HepG2 (cell line): ENCODE results near the gene SEH1L. TPM values are rescaled to one million over a fixed set of nuclear protein-coding genes. Genes with fewer than 3 reads are reported as not detected.
"Not testable (repeated sequence)": the region's sequence is repeated elsewhere in the genome, so short reads cannot be mapped to it uniquely, and the experiment has no call there.

Experiments
- ATAC-seq: fragments of 200-7000 bp; cut with Tn5 transposase; 3 replicates; pipeline ENCODE4 v1.9.1; 2020; ENCODE audit warnings: mild to moderate bottlenecking, moderate library complexity
- BruUV-seq: library from RNA; stranded (reverse); fragments of 400-500 nt; replicated peaks from 2 replicates; lab custom pipeline; 2021; lab: Mats Ljungman, UMichigan
- CTCF ChIA-PET: fragments of 300-600 bp; formaldehyde crosslinking; extraction: SDS; loops from one replicate; lab custom pipeline; 2021; ENCODE audit warnings: low total read pairs, inconsistent platforms, low intra/inter-chr PET ratio; lab: Yijun Ruan, JAX
- POLR2A ChIA-PET: fragments of 350-600 bp; sonication (Branson Sonifier 250); formaldehyde crosslinking; loops from one replicate; lab custom pipeline; 2020; ENCODE audit warnings: antibody characterized with exemption, inconsistent platforms; lab: Yijun Ruan, JAX
- DNase-seq: peaks from one replicate; pipeline ENCODE4 v3.0.0-alpha.2; 2015; ENCODE audit warnings: low spot score
- FAIRE-seq: peaks from 3 replicates; lab custom pipeline; 2011; peaks lifted over from hg19 to GRCh38; lab: Jason Lieb, UNC
- H2AFZ ChIP-seq: one replicate; pipeline ENCODE4 v1.6.1; 2011; ENCODE audit warnings: low read length, inconsistent platforms
- H3K27ac ChIP-seq: fragments of 300-600 bp; 3 replicates; pipeline ENCODE4 v1.8.0; 2011; ENCODE audit warnings: mixed run types, mild to moderate bottlenecking, mixed read lengths, low read length, inconsistent platforms; ENCODE audit not compliant: insufficient read depth; ENCODE audit errors: extremely low read length
- H3K27me3 ChIP-seq, 2 experiments: fragments of 200-600 bp in 1 of 2; 2 replicates in 1 of 2; 3 replicates in 1 of 2; pipeline versions ENCODE4 v1.6.0 to v1.8.0; 2011; ENCODE audit warnings: low read length in 2 of 2, mild to moderate bottlenecking in 2 of 2, moderate library complexity in 2 of 2, inconsistent platforms in 1 of 2; ENCODE audit not compliant: insufficient read depth in 2 of 2, control insufficient read depth in 1 of 2
- H3K36me3 ChIP-seq, 2 experiments: fragments of 200-600 bp in 1 of 2; replicated peaks in 1 of 2; 2 replicates in 1 of 2; 3 replicates in 1 of 2; pipeline versions ENCODE4 v1.5.1 to v1.8.0; 2011; ENCODE audit warnings: low read length in 2 of 2, inconsistent platforms in 1 of 2; ENCODE audit not compliant: insufficient read depth in 2 of 2, control insufficient read depth in 1 of 2
- H3K4me1 ChIP-seq: 2 replicates; pipeline ENCODE4 v1.5.1; 2012; ENCODE audit warnings: low read length, inconsistent platforms; ENCODE audit not compliant: insufficient read depth
- H3K4me2 ChIP-seq: 2 replicates; pipeline ENCODE4 v1.6.0; 2011; ENCODE audit warnings: low read depth, low read length, inconsistent platforms
- H3K4me3 ChIP-seq, 3 experiments: fragments of 200-600 bp in 1 of 3; sonication (generic), shearing (Covaris generic) in 1 of 3; replicated peaks in 1 of 3; 2 replicates each; pipeline ENCODE4 v1.5.1; 2011 to 2016; ENCODE audit warnings: low read length in 3 of 3, inconsistent platforms in 2 of 3, low read depth in 2 of 3, mild to moderate bottlenecking in 2 of 3, control low read depth in 1 of 3, mixed read lengths in 1 of 3; ENCODE audit not compliant: insufficient read depth in 1 of 3
- H3K79me2 ChIP-seq: one replicate; pipeline ENCODE4 v1.6.1; 2011; ENCODE audit warnings: low read length, inconsistent platforms; ENCODE audit not compliant: insufficient read depth
- H3K9ac ChIP-seq: 2 replicates; pipeline ENCODE4 v1.6.0; 2011; ENCODE audit warnings: mild to moderate bottlenecking, low read depth, low read length, inconsistent platforms; ENCODE audit not compliant: insufficient read depth
- H3K9me3 ChIP-seq: 2 replicates; pipeline ENCODE4 v1.5.1; 2012; ENCODE audit warnings: mild to moderate bottlenecking, low read length
- H4K20me1 ChIP-seq: 2 replicates; pipeline ENCODE4 v1.6.0; 2011; ENCODE audit warnings: inconsistent platforms, mild to moderate bottlenecking, low read length, moderate library complexity; ENCODE audit not compliant: insufficient read depth
- EZH2 ChIP-seq: conservative IDR thresholded peaks from 2 replicates; pipeline ENCODE4 v1.6.1; 2012; ENCODE audit warnings: mild to moderate bottlenecking, low read depth, low read length, moderate library complexity
- NCOR1 ChIP-seq: fragments of 200-600 bp; sonication (generic); IDR thresholded peaks from 2 replicates; pipeline ENCODE4 v1.7.0; 2017; ENCODE audit warnings: antibody characterized with exemption, low read length, borderline replicate concordance
- ZNF263 ChIP-seq: sonication (generic); formaldehyde crosslinking; IDR thresholded peaks from 2 replicates; pipeline ENCODE4 v1.4.0; 2020; ENCODE audit warnings: missing genetic modification reagents
- WGBS: methylation state at CpG from one replicate; pipeline ENCODE4 v1.1.6; 2017; ENCODE audit warnings: low lambda C conversion rate; 5-methylcytosine and 5-hydroxymethylcytosine counted together
- in situ Hi-C: cut with HindIII; loops from 2 replicates; pipeline ENCODE4 v1.10.0; 2017; ENCODE audit warnings: low pct_unique_long_range_greater_than_20kb; ENCODE audit not compliant: extremely low pct_ligation_motif_present
- intact Hi-C: fragments of 100-400 bp; cut with micrococcal nuclease; formaldehyde crosslinking; loops from one replicate; pipeline ENCODE4 v1.10.0; 2022; ENCODE audit not compliant: unreplicated experiment
- polyA plus RNA-seq, 8 experiments: library from polyadenylated mRNA; depleted of rRNA in 3 of 8; stranded (reverse) in 7 of 8; unstranded in 1 of 8; fragments of >200 nt; fragmentation: Illumina TruSeq in 4 of 8; extraction: Trizol in 4 of 8; gene quantifications; 2 replicates each; pipeline versions ENCODE4 v1.2.1 to v1.2.3, GENCODE V29; 2011 to 2016; ENCODE audit warnings: low read depth in 4 of 8, missing spikeins in 1 of 8, mixed read lengths in 1 of 8; ENCODE audit not compliant: insufficient read depth in 1 of 8
- total RNA-seq, 5 experiments: library from RNA; depleted of rRNA; stranded (reverse); fragments of >200 nt; fragmentation: Illumina TruSeq; extraction: Trizol; gene quantifications; 2 replicates each; pipeline ENCODE4 v1.2.3, GENCODE V29; 2016; ENCODE audit warnings: low read depth in 1 of 5
- TF ChIP-seq, protein P1 (sequence below): sonication (generic); formaldehyde crosslinking; IDR thresholded peaks from 2 replicates; pipeline ENCODE4 v1.4.0; 2020; ENCODE audit warnings: missing genetic modification reagents, borderline replicate concordance
- TF ChIP-seq, protein P2 (sequence below): sonication (generic); formaldehyde crosslinking; IDR thresholded peaks from 2 replicates; pipeline ENCODE4 v1.5.0; 2020; ENCODE audit warnings: missing genetic modification reagents
- TF ChIP-seq, protein P3 (sequence below): sonication (generic); formaldehyde crosslinking; conservative IDR thresholded peaks from 2 replicates; pipeline ENCODE4 v1.8.1; 2023; ENCODE audit warnings: missing genetic modification reagents

Gene SEH1L
- total and polyA plus RNA-seq, 2 of the 13 experiments (the other 11 are each of a cell fraction or from before 2014, with no cell fraction given), result 59.6 to 63.5 TPM

DNA sequence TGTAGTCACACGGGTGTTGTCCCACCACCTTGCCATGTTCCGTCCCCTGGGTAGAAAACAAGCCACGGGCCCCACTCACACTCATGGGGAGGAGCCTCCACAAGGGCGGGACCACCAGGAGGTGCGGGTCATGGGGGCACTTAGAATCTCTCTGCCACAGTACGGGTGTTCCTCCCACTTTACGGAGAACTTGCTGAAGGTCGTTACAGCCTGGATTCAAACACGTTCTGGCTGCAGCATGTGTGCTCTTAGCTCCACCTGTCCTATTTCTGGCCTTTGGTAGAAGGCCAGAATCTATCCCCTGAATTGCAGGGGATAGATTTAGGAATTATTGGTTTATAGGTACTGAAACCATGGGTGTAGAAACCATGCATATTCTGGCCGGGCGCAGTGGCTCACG is 28.5 kb downstream of the SEH1L start:
- H3K4me2 ChIP-seq, result no peak overlapping the region
- peaks cover 6% of the 10 kb centered on the region for H3K79me2 ChIP-seq
- peaks cover 16 to 51% of the 10 kb centered on the region in 2 experiments for H3K36me3 ChIP-seq
- no peak overlapping the region for H3K9ac ChIP-seq
- no peak for DNase-seq
- peaks cover 51% of the 10 kb centered on the region for H3K4me1 ChIP-seq
- BruUV-seq, result no TSS peak
- intact Hi-C loops, result no loop called here
- no peak for FAIRE-seq
- WGBS, result over 99% methylated on average over 6 of the region's 12 CpGs
- H3K9me3 ChIP-seq, result no peaks in the 10 kb centered on the region
- no peaks in the 10 kb centered on the region for H4K20me1 ChIP-seq
- ATAC-seq, result no peak; the same call in 1 of the 3 replicates
- no peaks in the 10 kb centered on the region for H3K27me3 ChIP-seq
- no peak overlapping the region for H3K4me3 ChIP-seq
- POLR2A ChIA-PET, result no interaction called here
- CTCF ChIA-PET, result no interaction called here
- H3K27ac ChIP-seq, result no peak overlapping the region
- no peak for TF ChIP-seq ZNF263 (CRISPR knock-in tag)
- TF ChIP-seq, protein P1, sequence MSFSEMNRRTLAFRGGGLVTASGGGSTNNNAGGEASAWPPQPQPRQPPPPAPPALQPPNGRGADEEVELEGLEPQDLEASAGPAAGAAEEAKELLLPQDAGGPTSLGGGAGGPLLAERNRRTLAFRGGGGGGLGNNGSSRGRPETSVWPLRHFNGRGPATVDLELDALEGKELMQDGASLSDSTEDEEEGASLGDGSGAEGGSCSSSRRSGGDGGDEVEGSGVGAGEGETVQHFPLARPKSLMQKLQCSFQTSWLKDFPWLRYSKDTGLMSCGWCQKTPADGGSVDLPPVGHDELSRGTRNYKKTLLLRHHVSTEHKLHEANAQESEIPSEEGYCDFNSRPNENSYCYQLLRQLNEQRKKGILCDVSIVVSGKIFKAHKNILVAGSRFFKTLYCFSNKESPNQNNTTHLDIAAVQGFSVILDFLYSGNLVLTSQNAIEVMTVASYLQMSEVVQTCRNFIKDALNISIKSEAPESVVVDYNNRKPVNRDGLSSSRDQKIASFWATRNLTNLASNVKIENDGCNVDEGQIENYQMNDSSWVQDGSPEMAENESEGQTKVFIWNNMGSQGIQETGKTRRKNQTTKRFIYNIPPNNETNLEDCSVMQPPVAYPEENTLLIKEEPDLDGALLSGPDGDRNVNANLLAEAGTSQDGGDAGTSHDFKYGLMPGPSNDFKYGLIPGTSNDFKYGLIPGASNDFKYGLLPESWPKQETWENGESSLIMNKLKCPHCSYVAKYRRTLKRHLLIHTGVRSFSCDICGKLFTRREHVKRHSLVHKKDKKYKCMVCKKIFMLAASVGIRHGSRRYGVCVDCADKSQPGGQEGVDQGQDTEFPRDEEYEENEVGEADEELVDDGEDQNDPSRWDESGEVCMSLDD (CRISPR knock-in tag), result no peak
- no peak for TF ChIP-seq NCOR1
- TF ChIP-seq, protein P2, sequence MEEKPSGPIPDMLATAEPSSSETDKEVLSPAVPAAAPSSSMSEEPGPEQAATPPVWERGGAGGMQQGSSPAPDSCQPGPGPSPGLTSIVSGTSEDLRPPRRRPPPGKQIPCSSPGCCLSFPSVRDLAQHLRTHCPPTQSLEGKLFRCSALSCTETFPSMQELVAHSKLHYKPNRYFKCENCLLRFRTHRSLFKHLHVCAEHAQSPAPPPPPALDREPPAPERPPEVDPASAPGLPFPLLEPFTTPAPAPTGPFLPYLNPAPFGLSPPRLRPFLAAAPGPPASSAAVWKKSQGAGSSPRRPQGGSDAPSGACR, result no peak
- TF ChIP-seq, protein P3, sequence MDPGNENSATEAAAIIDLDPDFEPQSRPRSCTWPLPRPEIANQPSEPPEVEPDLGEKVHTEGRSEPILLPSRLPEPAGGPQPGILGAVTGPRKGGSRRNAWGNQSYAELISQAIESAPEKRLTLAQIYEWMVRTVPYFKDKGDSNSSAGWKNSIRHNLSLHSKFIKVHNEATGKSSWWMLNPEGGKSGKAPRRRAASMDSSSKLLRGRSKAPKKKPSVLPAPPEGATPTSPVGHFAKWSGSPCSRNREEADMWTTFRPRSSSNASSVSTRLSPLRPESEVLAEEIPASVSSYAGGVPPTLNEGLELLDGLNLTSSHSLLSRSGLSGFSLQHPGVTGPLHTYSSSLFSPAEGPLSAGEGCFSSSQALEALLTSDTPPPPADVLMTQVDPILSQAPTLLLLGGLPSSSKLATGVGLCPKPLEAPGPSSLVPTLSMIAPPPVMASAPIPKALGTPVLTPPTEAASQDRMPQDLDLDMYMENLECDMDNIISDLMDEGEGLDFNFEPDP (CRISPR knock-in tag), result no peak
- TF ChIP-seq EZH2, result no peak
- in situ Hi-C loops, result no loop called here
- H2AFZ ChIP-seq, result no peak overlapping the region

DNA sequence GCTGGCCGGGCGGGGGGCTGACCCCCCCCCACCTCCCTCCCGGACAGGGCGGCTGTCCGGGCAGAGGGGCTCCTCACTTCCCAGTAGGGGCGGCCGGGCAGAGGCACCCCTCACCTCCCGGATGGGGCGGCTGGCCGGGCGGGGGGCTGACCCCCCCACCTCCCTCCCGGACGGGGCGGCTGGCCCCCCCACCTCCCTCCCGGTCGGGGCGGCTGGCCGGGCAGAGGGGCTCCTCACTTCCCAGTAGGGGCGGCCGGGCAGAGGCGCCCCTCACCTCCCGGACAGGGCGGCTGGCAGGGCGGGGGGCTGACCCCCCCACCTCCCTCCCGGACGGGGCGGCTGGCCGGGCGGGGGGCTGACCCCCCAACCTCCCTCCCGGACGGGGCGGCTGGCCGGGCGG is 32.3 kb downstream of the SEH1L start:
- FAIRE-seq, H3K79me2 ChIP-seq, H3K4me3 ChIP-seq, H3K27ac ChIP-seq, CTCF ChIA-PET, BruUV-seq, H3K4me2 ChIP-seq, POLR2A ChIA-PET, intact Hi-C loops, H3K27me3 ChIP-seq, DNase-seq, H2AFZ ChIP-seq, H3K9me3 ChIP-seq, ATAC-seq, H4K20me1 ChIP-seq, H3K9ac ChIP-seq, in situ Hi-C loops: not testable (repeated sequence)
- WGBS, result no CpG with 5 or more reads among the region's 34 CpGs
- Histone ChIP-seq H3K36me3 (peaks cover 10 to 47% of the 10 kb centered on the region in 2 experiments), H3K4me1 (peaks cover 37% of the 10 kb centered on the region)
